ENCODE data around the gene GPC5.

- TF ChIP-seq CTCF (IDR thresholded peaks at IDR 0.05) (no peak), POLR2A (IDR thresholded peaks at IDR 0.05) (no peak)
Observed at GRCh38 chr13:92042522-92042921, 644.1 kb downstream of the GPC5 start.

Data from testis (tissue), 2 donors.